IMR-90 (cell line): Measurements from ENCODE around the gene NEIL3. TPM values are rescaled to one million over a fixed set of nuclear protein-coding genes. Genes with fewer than 3 reads are reported as not detected.

ENCODE experiments used
- ATAC-seq: fragments of 200-7000 bp; cut with Tn5 transposase; 2 replicates; pipeline ENCODE4 v1.9.1; 2020; ENCODE audit warnings: low read depth, mild to moderate bottlenecking, moderate library complexity
- BruUV-seq: library from RNA; stranded (reverse); fragments of 400-500 nt; replicated peaks from 2 replicates; lab custom pipeline; 2021; lab: Mats Ljungman, UMichigan
- CTCF ChIA-PET: fragments of 300-600 bp; formaldehyde crosslinking; extraction: SDS; loops from one replicate; lab custom pipeline; 2021; ENCODE audit warnings: antibody characterized with exemption; lab: Yijun Ruan, JAX
- POLR2A ChIA-PET: fragments of 300-600 bp; sonication (Branson Sonifier 250); formaldehyde crosslinking; loops from one replicate; lab custom pipeline; 2022; ENCODE audit warnings: antibody characterized with exemption; ENCODE audit not compliant: unreplicated experiment; lab: Charles Lee
- DNase-seq: peaks from one replicate; pipeline ENCODE4 v3.0.0; 2013
- H2AFZ ChIP-seq: replicated peaks from 2 replicates; pipeline ENCODE3; 2013; ENCODE audit warnings: low read length, mild to moderate bottlenecking; ENCODE audit not compliant: poor library complexity
- H2AK5ac ChIP-seq: 2 replicates; pipeline ENCODE4 v1.6.1; 2013; ENCODE audit warnings: low read depth, low read length, inconsistent platforms
- H2AK9ac ChIP-seq: replicated peaks from 2 replicates; pipeline ENCODE3; 2013; ENCODE audit warnings: mild to moderate bottlenecking, low read depth, low read length, moderate library complexity; ENCODE audit not compliant: poor library complexity
- H2BK120ac ChIP-seq: 2 replicates; pipeline ENCODE4 v1.6.1; 2013; ENCODE audit warnings: low read depth, low read length, inconsistent platforms
- H2BK15ac ChIP-seq: 3 replicates; pipeline ENCODE4 v1.6.1; 2013; ENCODE audit warnings: low read depth, low read length, inconsistent platforms
- H2BK20ac ChIP-seq: 2 replicates; pipeline ENCODE4 v1.6.1; 2013; ENCODE audit warnings: low read depth, mild to moderate bottlenecking, inconsistent platforms, low read length, moderate library complexity
- H2BK5ac ChIP-seq: 2 replicates; pipeline ENCODE4 v1.6.1; 2013; ENCODE audit warnings: mild to moderate bottlenecking, low read depth, low read length, inconsistent platforms; ENCODE audit not compliant: poor library complexity, severe bottlenecking
- H3K14ac ChIP-seq: replicated peaks from 2 replicates; pipeline ENCODE4 v1.6.1; 2013; ENCODE audit warnings: low read depth, low read length, inconsistent platforms
- H3K18ac ChIP-seq: 2 replicates; pipeline ENCODE4 v1.6.1; 2013; ENCODE audit warnings: low read depth, low read length, control low read depth
- H3K23ac ChIP-seq: 2 replicates; pipeline ENCODE4 v1.6.1; 2013; ENCODE audit warnings: low read depth, low read length, inconsistent platforms
- H3K27ac ChIP-seq: 2 replicates; pipeline ENCODE4 v1.5.1; 2013; ENCODE audit warnings: mild to moderate bottlenecking, control low read depth, low read length; ENCODE audit not compliant: insufficient read depth
- H3K27me3 ChIP-seq: 2 replicates; pipeline ENCODE4 v1.6.1; 2013; ENCODE audit warnings: low read length; ENCODE audit not compliant: control insufficient read depth, insufficient read depth
- H3K36me3 ChIP-seq: 2 replicates; pipeline ENCODE4 v1.6.1; 2013; ENCODE audit warnings: low read length, mixed read lengths; ENCODE audit not compliant: control insufficient read depth, insufficient read depth
- H3K4ac ChIP-seq: 2 replicates; pipeline ENCODE4 v1.6.1; 2013; ENCODE audit warnings: low read depth, low read length, inconsistent platforms
- H3K4me1 ChIP-seq: 2 replicates; pipeline ENCODE4 v1.6.1; 2013; ENCODE audit warnings: low read length, mixed read lengths; ENCODE audit not compliant: control insufficient read depth, insufficient read depth
- H3K4me2 ChIP-seq: 2 replicates; pipeline ENCODE4 v1.6.1; 2013; ENCODE audit warnings: low read depth, mild to moderate bottlenecking, control low read depth, low read length, moderate library complexity
- H3K4me3 ChIP-seq: 2 replicates; pipeline ENCODE4 v1.5.1; 2013; ENCODE audit warnings: low read depth, mild to moderate bottlenecking, control low read depth, low read length, moderate library complexity; ENCODE audit not compliant: insufficient read depth
- H3K56ac ChIP-seq: 2 replicates; pipeline ENCODE4 v1.6.1; 2013; ENCODE audit warnings: low read length, inconsistent platforms; ENCODE audit not compliant: insufficient read depth; ENCODE audit errors: extremely low read depth
- H3K79me1 ChIP-seq, 2 experiments: 2 replicates each; pipeline ENCODE4 v1.6.1; 2013; ENCODE audit warnings: low read length in 2 of 2, inconsistent platforms in 1 of 2, low read depth in 1 of 2
- H3K9ac ChIP-seq: 2 replicates; pipeline ENCODE4 v1.6.1; 2013; ENCODE audit warnings: low read depth, low read length, control low read depth
- H3K9me1 ChIP-seq: 2 replicates; pipeline ENCODE4 v1.6.1; 2013; ENCODE audit warnings: low read length, inconsistent platforms; ENCODE audit not compliant: insufficient read depth
- H3K9me3 ChIP-seq: 2 replicates; pipeline ENCODE4 v1.6.1; 2013; ENCODE audit warnings: low read length; ENCODE audit not compliant: control insufficient read depth, insufficient read depth
- H4K20me1 ChIP-seq: 2 replicates; pipeline ENCODE4 v1.6.1; 2013; ENCODE audit warnings: low read length, inconsistent platforms; ENCODE audit not compliant: insufficient read depth
- H4K5ac ChIP-seq: 2 replicates; pipeline ENCODE4 v1.6.1; 2013; ENCODE audit warnings: mild to moderate bottlenecking, low read depth, low read length, control low read depth
- H4K8ac ChIP-seq, 2 experiments: 2 replicates each; pipeline ENCODE4 v1.6.1; 2013; ENCODE audit warnings: low read depth in 2 of 2, low read length in 2 of 2, control low read depth in 1 of 2, inconsistent platforms in 1 of 2
- H4K91ac ChIP-seq: 2 replicates; pipeline ENCODE4 v1.6.1; 2013; ENCODE audit warnings: low read depth, low read length, inconsistent platforms; ENCODE audit not compliant: insufficient read depth
- CEBPB ChIP-seq: IDR thresholded peaks from 2 replicates; pipeline ENCODE4 v1.6.1; 2012; ENCODE audit warnings: low read depth, low read length, improper control_type of control experiment
- CHD1 ChIP-seq: IDR thresholded peaks from 2 replicates; pipeline ENCODE4 v1.6.1; 2012; ENCODE audit warnings: low read depth, low read length, improper control_type of control experiment
- WGBS, 2 experiments: methylation state at CpG; one replicate each; pipeline versions ENCODE4 v1.1.5 to v1.1.7; 2013; ENCODE audit warnings: missing lambda C conversion rate in 2 of 2; ENCODE audit not compliant: insufficient read length in 1 of 2; ENCODE audit errors: extremely low coverage in 2 of 2; 5-methylcytosine and 5-hydroxymethylcytosine counted together
- dilution Hi-C: fragments of 300-500 bp; cut with HindIII; formaldehyde crosslinking; loops from one replicate; pipeline ENCODE4 v1.14.3; 2018; ENCODE audit warnings: low sequenced_read_pairs; ENCODE audit not compliant: unreplicated experiment
- in situ Hi-C: fragments of 300-500 bp; cut with MboI; formaldehyde crosslinking; loops from 3 replicates; pipeline ENCODE4 v1.14.3; 2019; ENCODE audit warnings: low sequenced_read_pairs, inconsistent platforms, mixed read lengths
- intact Hi-C: fragments of 100-400 bp; cut with micrococcal nuclease; formaldehyde crosslinking; loops from 2 replicates; pipeline ENCODE4 v1.10.0; 2022
- polyA plus RNA-seq, 3 experiments: library from polyadenylated mRNA; depleted of rRNA; stranded (reverse); fragments of >200 nt; gene quantifications; 2 replicates each; pipeline ENCODE4 v1.2.3, GENCODE V29; 2012; ENCODE audit warnings: low replicate concordance in 1 of 3
- total RNA-seq: library from RNA; depleted of rRNA; stranded (reverse); fragments of >200 nt; gene quantifications from 2 replicates; pipeline ENCODE4 v1.2.3, GENCODE V29; 2012

Gene NEIL3
- total and polyA plus RNA-seq, 2 of the 4 experiments (the other 2 are of a cell fraction): 4.4 to 7.9 TPM

DNA sequence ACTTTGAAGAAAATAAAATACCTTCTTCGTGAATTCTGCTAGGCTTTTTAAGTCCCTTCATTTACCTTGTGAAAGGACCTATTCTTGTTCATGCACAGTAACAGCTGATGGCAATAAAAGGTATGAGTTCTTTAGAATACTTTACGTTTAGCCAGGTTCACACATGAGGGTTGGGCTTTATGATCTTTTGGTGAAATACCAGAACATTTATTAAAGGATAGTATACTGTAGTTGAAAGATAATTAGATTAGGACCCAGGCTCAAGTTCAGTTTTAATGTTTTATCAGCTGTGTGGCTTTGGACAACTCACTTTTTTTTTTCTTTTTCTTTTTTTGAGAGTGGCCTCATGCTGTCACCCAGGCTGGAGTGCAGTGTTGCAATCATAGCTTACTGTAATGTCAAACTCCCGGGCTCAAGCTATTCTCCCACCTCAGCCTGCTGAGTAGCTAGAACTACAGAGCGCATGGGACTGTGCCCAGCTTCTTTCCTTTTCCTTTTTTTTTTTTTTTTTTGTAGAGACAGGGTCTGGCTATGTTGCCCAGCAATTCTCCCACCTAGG, 28.2 kb upstream of the NEIL3 start:
- POLR2A ChIA-PET: no interaction called here
- Histone ChIP-seq H3K18ac (no peak overlapping the region), H3K79me1 (no peaks in the 10 kb centered on the region), H2BK5ac (no peak overlapping the region), H4K91ac (no peak overlapping the region), H3K4me1 (peaks cover 4% of the 10 kb centered on the region), H3K23ac (no peak overlapping the region), H3K9ac (no peak overlapping the region), H3K4me3 (no peak overlapping the region), H2AK9ac (no peak overlapping the region), H2BK120ac (no peak overlapping the region), H3K36me3 (no peaks in the 10 kb centered on the region), H3K9me1 (no peaks in the 10 kb centered on the region), H2AFZ (no peak overlapping the region), H4K5ac (no peak overlapping the region), H4K20me1 (no peaks in the 10 kb centered on the region), H3K9me3 (no peaks in the 10 kb centered on the region), H3K27me3 (no peaks in the 10 kb centered on the region), H2AK5ac (no peak overlapping the region), H3K56ac (no peak overlapping the region), H4K8ac (no peak overlapping the region), H3K14ac (no peak overlapping the region), H3K4me2 (no peak overlapping the region), H2BK20ac (no peak overlapping the region), H2BK15ac (no peak overlapping the region), H3K27ac (no peak overlapping the region), H3K4ac (no peak overlapping the region)
- dilution Hi-C loops: no loop called here
- BruUV-seq: no TSS peak
- in situ Hi-C loops: no loop called here
- WGBS, 2 experiments: 88% methylated on average over 1 of the region's 4 CpGs; no CpG with 5 or more reads in 1 of the 2 experiments
- CTCF ChIA-PET: interaction anchor here (0.6 kb wide), 1 partner anchor 26 kb away, joined by 3 read pairs; no protein-coding TSS in a partner anchor
- TF ChIP-seq CEBPB (peak; percentile 74), CHD1 (no peak)
- peak; percentile 42 for ATAC-seq
- peak; percentile 11 for DNase-seq
- intact Hi-C loops: no loop called here
